Prostate gland (tissue), 2 donors: Measurements from ENCODE around the gene BEST3.

Experiments used
- CTCF ChIP-seq, 4 experiments: fragments of 200-600 bp in 2 of 4; fragments of 450-650 bp in 2 of 4; sonication (generic) in 2 of 4; IDR thresholded peaks; 1 replicate in 3 of 4; 2 replicates in 1 of 4; pipeline ENCODE4 v1.5.1; 2016 to 2019; ENCODE audit warnings: antibody characterized with exemption in 4 of 4, mild to moderate bottlenecking in 2 of 4, moderate library complexity in 2 of 4
- POLR2A ChIP-seq: fragments of 450-650 bp; IDR thresholded peaks from one replicate; pipeline ENCODE4 v1.6.1; 2016; ENCODE audit warnings: antibody characterized with exemption, mild to moderate bottlenecking
- POLR2AphosphoS5 ChIP-seq: sonication (generic); formaldehyde crosslinking; IDR thresholded peaks from one replicate; pipeline ENCODE4 v1.6.1; 2017; ENCODE audit warnings: antibody characterized with exemption

- TF ChIP-seq CTCF (IDR thresholded peaks at IDR 0.05) (no peak), POLR2A (no peak), POLR2AphosphoS5 (no peak)
These were observed 71.6 kb downstream of the BEST3 start for GRCh38 chr12:69627501-69627900.
